ENCODE measurements around the gene TRPV4. TPM values are rescaled to one million over a fixed set of nuclear protein-coding genes. Genes with fewer than 3 reads are reported as not detected.

Gene TRPV4
- total and polyA plus RNA-seq, 9 of the 15 experiments (the other 6 are each of a cell fraction or from before 2014, with no cell fraction given), result 0.13 TPM; not detected in 8

- TF ChIP-seq CEBPG (CRISPR knock-in tag; IDR thresholded peaks at IDR 0.05) (no peak), CEBPG (tag; conservative IDR thresholded peaks at IDR 0.05 in 1 of 2, IDR thresholded peaks at IDR 0.05 in 1 of 2) (no peak), FIP1L1 (IDR thresholded peaks at IDR 0.05; ENCODE audit: low read depth, low read length, poor library complexity, severe bottlenecking) (no peak), CSDE1 (IDR thresholded peaks at IDR 0.05) (no peak), ZBTB11 (CRISPR knock-in tag; IDR thresholded peaks at IDR 0.05) (no peak), GTF2F1 (IDR thresholded peaks at IDR 0.05; ENCODE audit: low read depth, low read length) (no peak)
Observed at GRCh38 chr12:109735825-109736551, 97.2 kb downstream of the TRPV4 start (continued).
